ENCODE data around the gene CERS3. TPM values are rescaled to one million over a fixed set of nuclear protein-coding genes. Genes with fewer than 3 reads are reported as not detected.

The CERS3 gene
- total RNA-seq, 1 experiment from 2014 or later, result 0.11 TPM

GRCh38 chr15:100544946-100545345 is 16.2 kb upstream of the CERS3 start:
- H3K79me2 ChIP-seq (ENCODE audit: low read length), result no peaks in the 10 kb centered on the region
- H3K27ac ChIP-seq (ENCODE audit: low read length), result no peak overlapping the region
- H3K9me3 ChIP-seq (ENCODE audit: low read length), result no peaks in the 10 kb centered on the region
- TF ChIP-seq CTCF (conservative IDR thresholded peaks at IDR 0.05; ENCODE audit: low read depth, low read length), result no peak
- no peak for TF ChIP-seq EZH2phosphoT487 (IDR thresholded peaks at IDR 0.05; ENCODE audit: borderline replicate concordance, low read length)
- TF ChIP-seq EZH2 (IDR thresholded peaks at IDR 0.05; ENCODE audit: low read length, unreplicated experiment), result no peak
- H3K4me2 ChIP-seq (ENCODE audit: low read length), result no peak overlapping the region
- H3K27me3 ChIP-seq (ENCODE audit: low read length), result no peaks in the 10 kb centered on the region; the same call in 1 of the 2 replicates
- DNase-seq (no peak), ATAC-seq (no peak)
- H3K4me3 ChIP-seq (ENCODE audit: low read length), result no peak overlapping the region
- ChIA-PET POLR2A (ENCODE audit: unreplicated experiment) (no interaction called here), CTCF (no interaction called here)
- H3K4me1 ChIP-seq (ENCODE audit: insufficient read depth, low read length), result no peaks in the 10 kb centered on the region
- H3F3A ChIP-seq (ENCODE audit: low read length, unreplicated experiment), result no peaks in the 10 kb centered on the region
- no peak overlapping the region for H2AFZ ChIP-seq (ENCODE audit: low read length)
- H3K9me2 ChIP-seq (replicated peaks; ENCODE audit: low read length), result no peaks in the 10 kb centered on the region
- H3K9ac ChIP-seq (ENCODE audit: low read length), result no peak overlapping the region
- intact Hi-C loops (cut with micrococcal nuclease), result no loop called here
- H4K20me1 ChIP-seq (ENCODE audit: low read length), result no peaks in the 10 kb centered on the region
- no TSS peak for BruUV-seq (replicated peaks)
- H3K36me3 ChIP-seq (ENCODE audit: low read depth, low read length), result no peaks in the 10 kb centered on the region

DNA sequence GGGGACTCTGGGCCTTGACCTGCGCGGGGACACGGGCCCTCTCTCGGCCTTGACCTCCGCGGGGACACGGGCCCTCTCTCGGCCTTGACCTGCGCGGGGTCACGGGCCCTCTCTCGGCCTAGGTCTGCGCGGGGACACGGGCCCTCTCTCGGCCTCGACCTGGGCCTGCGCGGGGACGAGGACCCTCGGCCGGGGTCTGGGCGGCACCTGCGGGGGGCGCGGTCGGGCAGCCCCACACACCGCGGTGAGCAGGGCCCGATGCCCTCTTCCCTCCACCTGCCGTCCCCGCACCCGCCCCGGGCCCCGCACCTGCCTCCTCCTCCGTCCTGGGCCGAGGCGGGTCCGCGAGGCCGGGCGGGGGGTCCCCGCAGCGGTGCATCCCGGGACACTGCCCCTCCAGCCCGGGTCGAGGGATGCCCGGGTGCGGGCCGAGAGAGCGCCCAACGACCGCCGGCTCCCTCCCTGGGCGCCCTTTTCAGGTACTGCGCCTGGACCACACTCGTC is 15.6 kb upstream of the CERS3 start:
- ChIA-PET CTCF (no interaction called here), POLR2A (ENCODE audit: unreplicated experiment) (no interaction called here)
- DNase-seq (no peak), ATAC-seq (no peak)
- Histone ChIP-seq H3K4me1 (ENCODE audit: insufficient read depth, low read length) (no peaks in the 10 kb centered on the region), H3K9ac (ENCODE audit: low read length) (no peak overlapping the region), H2AFZ (ENCODE audit: low read length) (no peak overlapping the region), H3K79me2 (ENCODE audit: low read length) (no peaks in the 10 kb centered on the region), H4K20me1 (ENCODE audit: low read length) (no peaks in the 10 kb centered on the region), H3K9me2 (replicated peaks; ENCODE audit: low read length) (no peaks in the 10 kb centered on the region), H3K36me3 (ENCODE audit: low read depth, low read length) (no peaks in the 10 kb centered on the region), H3K4me3 (ENCODE audit: low read length) (no peak overlapping the region), H3K27ac (ENCODE audit: low read length) (no peak overlapping the region), H3F3A (ENCODE audit: low read length, unreplicated experiment) (no peaks in the 10 kb centered on the region), H3K9me3 (ENCODE audit: low read length) (no peaks in the 10 kb centered on the region), H3K27me3 (ENCODE audit: low read length) (no peaks in the 10 kb centered on the region; the same call in 1 of the 2 replicates), H3K4me2 (ENCODE audit: low read length) (no peak overlapping the region)
- BruUV-seq (replicated peaks), result no TSS peak
- intact Hi-C loops (cut with micrococcal nuclease), result no loop called here
- TF ChIP-seq EZH2phosphoT487 (IDR thresholded peaks at IDR 0.05; ENCODE audit: borderline replicate concordance, low read length) (no peak), EZH2 (IDR thresholded peaks at IDR 0.05; ENCODE audit: low read length, unreplicated experiment) (no peak), CTCF (conservative IDR thresholded peaks at IDR 0.05; ENCODE audit: low read depth, low read length) (no peak)

GRCh38 chr15:100542290-100542689 is 13.5 kb upstream of the CERS3 start:
- Histone ChIP-seq H3K4me3 (ENCODE audit: low read length) (no peak overlapping the region), H3K79me2 (ENCODE audit: low read length) (no peaks in the 10 kb centered on the region), H3K36me3 (ENCODE audit: low read depth, low read length) (no peaks in the 10 kb centered on the region), H3K9me3 (ENCODE audit: low read length) (no peaks in the 10 kb centered on the region), H3K4me2 (ENCODE audit: low read length) (no peak overlapping the region), H3K27me3 (ENCODE audit: low read length) (no peaks in the 10 kb centered on the region), H3K9me2 (replicated peaks; ENCODE audit: low read length) (no peaks in the 10 kb centered on the region), H3F3A (ENCODE audit: low read length, unreplicated experiment) (no peaks in the 10 kb centered on the region), H4K20me1 (ENCODE audit: low read length) (no peaks in the 10 kb centered on the region), H2AFZ (ENCODE audit: low read length) (no peak overlapping the region), H3K27ac (ENCODE audit: low read length) (no peak overlapping the region), H3K9ac (ENCODE audit: low read length) (no peak overlapping the region), H3K4me1 (ENCODE audit: insufficient read depth, low read length) (no peaks in the 10 kb centered on the region)
- no peak for DNase-seq
- no TSS peak for BruUV-seq (replicated peaks)
- ATAC-seq, result no peak
- intact Hi-C loops (cut with micrococcal nuclease), result no loop called here
- no peak for TF ChIP-seq EZH2 (IDR thresholded peaks at IDR 0.05; ENCODE audit: low read length, unreplicated experiment)
- no peak for TF ChIP-seq EZH2phosphoT487 (IDR thresholded peaks at IDR 0.05; ENCODE audit: borderline replicate concordance, low read length)
- TF ChIP-seq CTCF (conservative IDR thresholded peaks at IDR 0.05; ENCODE audit: low read depth, low read length), result no peak
- CTCF ChIA-PET, result no interaction called here
- POLR2A ChIA-PET (ENCODE audit: unreplicated experiment), result no interaction called here

All from PC-3 (cell line).